B cell (primary cell): Measurements from ENCODE around the gene ZMIZ1. TPM values are rescaled to one million over a fixed set of nuclear protein-coding genes. Genes with fewer than 3 reads are reported as not detected.

Experiments used
- ATAC-seq: fragments of 200-7000 bp; cut with Tn5 transposase; one replicate; pipeline ENCODE4 v1.10.0; 2021; ENCODE audit warnings: low read depth, mild to moderate bottlenecking, moderate number of reproducible peaks, moderate library complexity
- CTCF ChIA-PET: fragments of 350-600 bp; sonication (Branson Sonifier 250); formaldehyde crosslinking; loops from one replicate; lab custom pipeline; 2021; ENCODE audit warnings: antibody characterized with exemption, inconsistent platforms; lab: Charles Lee
- POLR2A ChIA-PET: fragments of 350-600 bp; sonication (Branson Sonifier 250); formaldehyde crosslinking; loops from one replicate; lab custom pipeline; 2021; ENCODE audit warnings: antibody characterized with exemption; lab: Charles Lee
- DNase-seq: peaks from one replicate; pipeline ENCODE4 v3.0.0; 2013
- H2AFZ ChIP-seq: 2 replicates; pipeline ENCODE4 v1.6.1; 2012; ENCODE audit warnings: mild to moderate bottlenecking, low read depth, low read length; ENCODE audit not compliant: insufficient read depth, poor library complexity, severe bottlenecking
- H3K27ac ChIP-seq, 2 donors: 1 replicate in 1 of 2; 2 replicates in 1 of 2; pipeline ENCODE4 v1.5.1; 2012 to 2013; ENCODE audit warnings: low read length in 2 of 2, mild to moderate bottlenecking in 2 of 2, moderate library complexity in 1 of 2
- H3K27me3 ChIP-seq, 4 experiments: fragments of 200-600 bp in 1 of 4; sonication (generic) in 1 of 4; replicated peaks in 1 of 4; 1 replicate in 2 of 4; 2 replicates in 2 of 4; pipeline versions ENCODE4 v1.6.1 to v1.7.0; 2013 to 2016; ENCODE audit warnings: low read length in 3 of 4, mild to moderate bottlenecking in 2 of 4, mixed read lengths in 1 of 4, moderate library complexity in 1 of 4; ENCODE audit not compliant: insufficient read depth in 4 of 4, control insufficient read depth in 3 of 4; ENCODE audit errors: control extremely low read depth in 1 of 4
- H3K36me3 ChIP-seq, 2 experiments: replicated peaks in 1 of 2; 1 replicate in 1 of 2; 2 replicates in 1 of 2; pipeline versions ENCODE4 v1.6.1 to v1.7.1; 2013; ENCODE audit warnings: low read length in 1 of 2; ENCODE audit not compliant: insufficient read depth in 2 of 2, control insufficient read depth in 1 of 2; ENCODE audit errors: control extremely low read depth in 1 of 2, extremely low read depth in 1 of 2
- H3K4me1 ChIP-seq, 2 donors: fragments of 200-600 bp in 1 of 2; sonication (generic) in 1 of 2; 1 replicate in 1 of 2; 2 replicates in 1 of 2; pipeline versions ENCODE4 v1.5.1 to v1.6.1; 2013 to 2017; ENCODE audit warnings: low read length in 2 of 2; ENCODE audit not compliant: control insufficient read depth in 2 of 2, insufficient read depth in 2 of 2
- H3K4me2 ChIP-seq: replicated peaks from 2 replicates; pipeline ENCODE3; 2012; ENCODE audit warnings: mild to moderate bottlenecking, low read depth, low read length; ENCODE audit not compliant: poor library complexity, severe bottlenecking
- H3K4me3 ChIP-seq, 5 experiments: fragments of 200-600 bp in 1 of 5; sonication (generic) in 1 of 5; 1 replicate in 3 of 5; 2 replicates in 2 of 5; pipeline versions ENCODE4 v1.5.1 to v1.7.0; 2011 to 2016; ENCODE audit warnings: low read length in 4 of 5, mild to moderate bottlenecking in 4 of 5, low read depth in 2 of 5, control low read depth in 1 of 5, moderate library complexity in 1 of 5; ENCODE audit not compliant: insufficient read depth in 1 of 5; ENCODE audit errors: control extremely low read depth in 1 of 5, extremely low read depth in 1 of 5
- H3K79me2 ChIP-seq: fragments of 200-600 bp; sonication (generic); one replicate; pipeline ENCODE4 v1.6.0; 2016; ENCODE audit warnings: low read length; ENCODE audit not compliant: control insufficient read depth, insufficient read depth
- H3K9ac ChIP-seq: fragments of 200-600 bp; sonication (generic); 2 replicates; pipeline ENCODE4 v1.6.1; 2017; ENCODE audit warnings: mild to moderate bottlenecking, low read length, moderate library complexity
- H3K9me3 ChIP-seq, 3 donors: one replicate each; pipeline versions ENCODE4 v1.6.1 to v1.7.1; 2013; ENCODE audit warnings: low read length in 2 of 3; ENCODE audit not compliant: control insufficient read depth in 2 of 3, insufficient read depth in 1 of 3; ENCODE audit errors: control extremely low read depth in 1 of 3
- H4K20me1 ChIP-seq: 2 replicates; pipeline ENCODE4 v1.6.0; 2012; ENCODE audit warnings: mild to moderate bottlenecking, low read length; ENCODE audit not compliant: insufficient read depth, control insufficient read depth, poor library complexity, severe bottlenecking
- H3K27ac Mint-ChIP-seq: one replicate; pipeline ENCODE4 v1.8.0; 2021; ENCODE audit warnings: mixed read lengths
- H3K27me3 Mint-ChIP-seq: one replicate; pipeline ENCODE4 v1.8.0; 2021; ENCODE audit warnings: mixed read lengths
- H3K4me1 Mint-ChIP-seq: one replicate; pipeline ENCODE4 v1.8.0; 2021; ENCODE audit warnings: mixed read lengths
- H3K4me3 Mint-ChIP-seq: one replicate; pipeline ENCODE4 v1.8.0; 2021; ENCODE audit warnings: mixed read lengths
- H3K9me3 Mint-ChIP-seq: one replicate; pipeline ENCODE4 v1.8.0; 2022; ENCODE audit warnings: mixed read lengths; ENCODE audit not compliant: insufficient read depth
- EZH2 ChIP-seq: IDR thresholded peaks from 2 replicates; pipeline ENCODE4 v1.6.1; 2012; ENCODE audit warnings: borderline replicate concordance, low read depth, mild to moderate bottlenecking, moderate library complexity, low read length; ENCODE audit not compliant: insufficient read depth, poor library complexity, severe bottlenecking
- WGBS: methylation state at CpG from one replicate; pipeline ENCODE4 v1.1.5; 2013; ENCODE audit warnings: missing lambda C conversion rate; ENCODE audit not compliant: insufficient coverage; 5-methylcytosine and 5-hydroxymethylcytosine counted together
- intact Hi-C: fragments of 100-400 bp; cut with micrococcal nuclease; formaldehyde crosslinking; loops from one replicate; pipeline ENCODE4 v1.10.0; 2022
- polyA plus RNA-seq: library from polyadenylated mRNA; depleted of rRNA; stranded (reverse); fragments of >200 nt; gene quantifications from 2 replicates; pipeline ENCODE4 v1.2.3, GENCODE V29; 2012
- total RNA-seq, 2 donors: library from RNA; stranded (reverse); fragments of 120-200 nt in 1 of 2; gene quantifications; 1 replicate in 1 of 2; 2 replicates in 1 of 2; pipeline versions ENCODE4 v1.2.3 to v1.2.4, GENCODE V29; 2013 to 2022
- TF ChIP-seq, protein P1 (sequence below): fragments of 200-600 bp; IDR thresholded peaks from one replicate; pipeline ENCODE4 v1.8.0; 2022; ENCODE audit warnings: antibody characterized with exemption, mild to moderate bottlenecking

Gene ZMIZ1
- total and polyA plus RNA-seq, 2 donors (not counting 1 experiment from before 2014, with no cell fraction given): 14.3 to 64.9 TPM

DNA sequence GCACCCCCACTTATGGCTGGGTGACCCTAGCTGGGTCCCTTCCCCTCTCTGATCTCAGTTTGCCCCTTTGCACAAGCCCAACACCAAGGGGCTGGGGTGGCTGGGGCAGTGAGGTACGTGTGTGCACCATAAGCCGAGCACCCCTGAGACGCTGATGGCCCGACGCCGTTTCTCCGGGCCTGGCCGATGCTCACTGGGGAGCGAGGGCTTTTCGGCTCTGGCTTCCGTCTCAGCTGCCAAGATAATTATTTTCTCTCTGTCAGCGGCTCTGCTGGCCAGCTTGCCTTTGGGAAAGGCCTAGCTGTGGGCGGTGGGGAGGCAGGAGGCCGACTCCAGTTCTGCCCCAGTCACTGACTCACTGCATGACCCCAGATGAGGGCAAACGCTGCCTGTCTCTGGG, 91.0 kb downstream of the ZMIZ1 start:
- CTCF ChIA-PET: no interaction called here
- Histone ChIP-seq H3K36me3 (no peaks in the 10 kb centered on the region), H2AFZ (no peak overlapping the region), H3K9ac (no peak overlapping the region), H3K27ac (no peak overlapping the region), H3K4me1 (no peaks in the 10 kb centered on the region), H3K4me3 (no peak overlapping the region), H3K79me2 (no peaks in the 10 kb centered on the region), H3K27me3 (no peaks in the 10 kb centered on the region), H3K9me3 (no peaks in the 10 kb centered on the region), H3K4me2 (no peak overlapping the region), H4K20me1 (no peaks in the 10 kb centered on the region)
- H3K4me1 Mint-ChIP-seq: no peaks in the 10 kb centered on the region
- TF ChIP-seq, protein P1, sequence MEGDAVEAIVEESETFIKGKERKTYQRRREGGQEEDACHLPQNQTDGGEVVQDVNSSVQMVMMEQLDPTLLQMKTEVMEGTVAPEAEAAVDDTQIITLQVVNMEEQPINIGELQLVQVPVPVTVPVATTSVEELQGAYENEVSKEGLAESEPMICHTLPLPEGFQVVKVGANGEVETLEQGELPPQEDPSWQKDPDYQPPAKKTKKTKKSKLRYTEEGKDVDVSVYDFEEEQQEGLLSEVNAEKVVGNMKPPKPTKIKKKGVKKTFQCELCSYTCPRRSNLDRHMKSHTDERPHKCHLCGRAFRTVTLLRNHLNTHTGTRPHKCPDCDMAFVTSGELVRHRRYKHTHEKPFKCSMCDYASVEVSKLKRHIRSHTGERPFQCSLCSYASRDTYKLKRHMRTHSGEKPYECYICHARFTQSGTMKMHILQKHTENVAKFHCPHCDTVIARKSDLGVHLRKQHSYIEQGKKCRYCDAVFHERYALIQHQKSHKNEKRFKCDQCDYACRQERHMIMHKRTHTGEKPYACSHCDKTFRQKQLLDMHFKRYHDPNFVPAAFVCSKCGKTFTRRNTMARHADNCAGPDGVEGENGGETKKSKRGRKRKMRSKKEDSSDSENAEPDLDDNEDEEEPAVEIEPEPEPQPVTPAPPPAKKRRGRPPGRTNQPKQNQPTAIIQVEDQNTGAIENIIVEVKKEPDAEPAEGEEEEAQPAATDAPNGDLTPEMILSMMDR: no peak
- no peak for TF ChIP-seq EZH2
- ATAC-seq (no peak), DNase-seq (no peak)
- H3K27ac Mint-ChIP-seq: no peak overlapping the region
- no peaks in the 10 kb centered on the region for H3K27me3 Mint-ChIP-seq
- H3K4me3 Mint-ChIP-seq: no peak overlapping the region
- POLR2A ChIA-PET: no interaction called here
- WGBS: 93% methylated on average over 14 of the region's 15 CpGs
- intact Hi-C loops: no loop called here
- no peaks in the 10 kb centered on the region for H3K9me3 Mint-ChIP-seq

DNA sequence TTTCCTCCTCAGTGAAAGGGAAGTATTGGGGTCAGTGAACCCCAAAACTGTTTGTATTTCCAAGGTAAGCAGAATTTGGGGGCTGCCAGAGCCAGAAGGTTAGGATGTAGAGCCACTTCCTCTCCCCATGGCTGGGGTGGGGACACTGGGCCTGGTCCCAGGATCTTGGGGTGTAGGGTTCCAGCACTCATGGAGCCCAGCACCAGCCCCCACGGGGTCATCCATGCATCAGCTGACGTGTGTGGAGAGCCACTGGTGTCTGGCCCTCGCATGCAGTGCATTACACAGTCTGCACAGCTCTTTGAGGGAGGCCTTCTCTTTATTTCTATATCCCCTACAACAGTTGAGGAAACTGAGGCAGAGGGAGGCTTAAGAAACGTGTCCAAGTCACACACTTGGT, 91.4 kb downstream of the ZMIZ1 start:
- Histone ChIP-seq H4K20me1 (no peaks in the 10 kb centered on the region), H3K36me3 (no peaks in the 10 kb centered on the region), H3K4me2 (no peak overlapping the region), H3K79me2 (no peaks in the 10 kb centered on the region), H3K4me3 (no peak overlapping the region), H3K27me3 (no peaks in the 10 kb centered on the region), H3K4me1 (no peaks in the 10 kb centered on the region), H3K27ac (no peak overlapping the region), H2AFZ (no peak overlapping the region), H3K9me3 (no peaks in the 10 kb centered on the region), H3K9ac (no peak overlapping the region)
- Mint-ChIP-seq H3K27me3 (no peaks in the 10 kb centered on the region), H3K27ac (no peak overlapping the region), H3K4me1 (no peaks in the 10 kb centered on the region), H3K9me3 (no peaks in the 10 kb centered on the region), H3K4me3 (no peak overlapping the region)
- POLR2A ChIA-PET: no interaction called here
- DNase-seq (no peak), ATAC-seq (no peak)
- WGBS: 86% methylated on average over 1 of the region's 4 CpGs
- intact Hi-C loops: no loop called here
- TF ChIP-seq EZH2: no peak
- TF ChIP-seq, protein P1: no peak
- CTCF ChIA-PET: no interaction called here
